ENCODE data around the gene CLEC2L. TPM values are rescaled to one million over a fixed set of nuclear protein-coding genes. Genes with fewer than 3 reads are reported as not detected.

The CLEC2L gene
- total and polyA plus RNA-seq, 2 of the 8 experiments (the other 6 are each of a cell fraction or from before 2014, with no cell fraction given) = 0.20 to 1.9 TPM

GRCh38 chr7:139571651-139572050 is 48.2 kb downstream of the CLEC2L start:
- Histone ChIP-seq H3K36me3 (ENCODE audit: control insufficient read depth in 2 of 4, insufficient read depth in 4 of 4, low read length in 3 of 4) (no peaks in the 10 kb centered on the region; a peak in 1 of 8 replicates), H3K18ac (ENCODE audit: extremely low read depth, low read length) (no peak overlapping the region; the same call in 1 of the 2 replicates), H3K27me3 (replicated peaks in 1 of 4; ENCODE audit: control insufficient read depth in 3 of 4, extremely low read depth in 1 of 4, insufficient read depth in 3 of 4, low read length in 3 of 4) (no peaks in the 10 kb centered on the region), H2BK120ac (replicated peaks; ENCODE audit: low read depth, low read length) (no peak overlapping the region), H2BK5ac (ENCODE audit: low read depth, low read length) (no peak overlapping the region), H3K56ac (replicated peaks; ENCODE audit: insufficient read length, low read depth, low read length) (no peak overlapping the region), H3K9me3 (ENCODE audit: insufficient read depth in 2 of 2, low read depth in 1 of 2, low read length in 1 of 2) (no peaks in the 10 kb centered on the region), H4K8ac (ENCODE audit: extremely low read depth, insufficient read depth, low read length) (no peak overlapping the region), H3K14ac (ENCODE audit: insufficient read length) (no peak overlapping the region), H4K5ac (ENCODE audit: insufficient read length, low read depth, low read length) (no peak overlapping the region), H2BK20ac (ENCODE audit: low read length) (no peak overlapping the region), H3K27ac (ENCODE audit: low read depth, low read length) (no peak overlapping the region), H3K4me2 (ENCODE audit: insufficient read depth in 1 of 2, low read depth in 2 of 2, low read length in 2 of 2) (no peak overlapping the region), H2AFZ (ENCODE audit: low read length) (no peak overlapping the region), H4K20me1 (replicated peaks in 1 of 2; ENCODE audit: control insufficient read depth in 1 of 2, insufficient read depth in 2 of 2, low read length in 2 of 2) (no peaks in the 10 kb centered on the region), H3K4ac (replicated peaks; ENCODE audit: insufficient read length, low read depth, low read length) (no peak overlapping the region), H2BK12ac (ENCODE audit: low read depth, low read length) (no peak overlapping the region), H3K9ac (replicated peaks in 1 of 4; ENCODE audit: extremely low read depth in 1 of 4, low read depth in 3 of 4, low read length in 3 of 4) (no peak overlapping the region), H3K23me2 (ENCODE audit: low read depth, low read length) (no peaks in the 10 kb centered on the region), H3K4me3 (ENCODE audit: extremely low read depth in 1 of 4, insufficient read depth in 2 of 4, low read depth in 3 of 4, low read length in 4 of 4) (no peak overlapping the region), H4K91ac (replicated peaks; ENCODE audit: insufficient read length, low read length) (no peak overlapping the region), H3K79me1 (ENCODE audit: low read depth, low read length) (no peaks in the 10 kb centered on the region), H2AK5ac (ENCODE audit: low read depth, low read length) (no peak overlapping the region), H3K23ac (ENCODE audit: insufficient read length) (no peak overlapping the region), H2BK15ac (ENCODE audit: low read length) (no peak overlapping the region), H3K79me2 (ENCODE audit: control insufficient read depth in 1 of 2, insufficient read depth in 2 of 2, low read length in 2 of 2) (no peaks in the 10 kb centered on the region), H3K4me1 (replicated peaks in 1 of 4; ENCODE audit: control insufficient read depth in 3 of 4, insufficient read depth in 4 of 4, low read length in 3 of 4) (peaks cover 0 to 10% (median 3%) of the 10 kb centered on the region in 4 experiments; a peak in 3 of 7 replicates)
- WGBS, 2 experiments (ENCODE audit: extremely low coverage in 1 of 2, insufficient coverage in 1 of 2, insufficient read length in 1 of 2, insufficient replicate concordance in 2 of 2, low coverage in 1 of 2, low lambda C conversion rate in 2 of 2, missing lambda C conversion rate in 1 of 2) = 95% methylated on average over 14 of the region's 20 CpGs; no CpG with 5 or more reads in 1 of the 2 experiments
- ChIA-PET POLR2A (ENCODE audit: partially characterized antibody) (interaction anchor here (0.7 kb wide), 1 partner anchor 10 kb away, joined by 3 read pairs; no protein-coding TSS in a partner anchor), CTCF (ENCODE audit: partially characterized antibody) (interaction anchor here (0.7 to 6.3 kb wide), 11 partner anchors 8 to 227 kb away, joined by 3 to 54 read pairs (median 6); no protein-coding TSS in a partner anchor)
- FAIRE-seq (no peak), DNase-seq (ENCODE audit: low read depth in 1 of 2, low spot score in 2 of 2) (no peak)
- no peak for TF ChIP-seq ZNF274 (IDR thresholded peaks at IDR 0.05; ENCODE audit: borderline replicate concordance, extremely low read depth, low read length)
- TF ChIP-seq KDM5A (IDR thresholded peaks at IDR 0.05; ENCODE audit: low read length) = no peak
- no peak for TF ChIP-seq SIX5 (IDR thresholded peaks at IDR 0.05; ENCODE audit: low read depth, low read length)
- TF ChIP-seq SP2 (IDR thresholded peaks at IDR 0.05; ENCODE audit: low read length) = no peak
- TF ChIP-seq SUZ12 (IDR thresholded peaks at IDR 0.05; ENCODE audit: low read length) = no peak
- TF ChIP-seq JUN (IDR thresholded peaks at IDR 0.05; ENCODE audit: low read depth, low read length) = no peak
- no peak for TF ChIP-seq BRCA1 (IDR thresholded peaks at IDR 0.05; ENCODE audit: low read depth, low read length)
- no peak for TF ChIP-seq SAP30 (IDR thresholded peaks at IDR 0.05; ENCODE audit: insufficient read depth, insufficient replicate concordance, low read length)
- no peak for TF ChIP-seq POLR2AphosphoS5 (IDR thresholded peaks at IDR 0.05; ENCODE audit: low read depth, low read length)
- TF ChIP-seq GABPA (IDR thresholded peaks at IDR 0.05; ENCODE audit: borderline replicate concordance, insufficient read depth, low read length) = no peak
- TF ChIP-seq, protein P1, sequence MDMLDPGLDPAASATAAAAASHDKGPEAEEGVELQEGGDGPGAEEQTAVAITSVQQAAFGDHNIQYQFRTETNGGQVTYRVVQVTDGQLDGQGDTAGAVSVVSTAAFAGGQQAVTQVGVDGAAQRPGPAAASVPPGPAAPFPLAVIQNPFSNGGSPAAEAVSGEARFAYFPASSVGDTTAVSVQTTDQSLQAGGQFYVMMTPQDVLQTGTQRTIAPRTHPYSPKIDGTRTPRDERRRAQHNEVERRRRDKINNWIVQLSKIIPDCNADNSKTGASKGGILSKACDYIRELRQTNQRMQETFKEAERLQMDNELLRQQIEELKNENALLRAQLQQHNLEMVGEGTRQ (IDR thresholded peaks at IDR 0.05; ENCODE audit: low read length) = no peak
- TF ChIP-seq TAF7 (optimal IDR thresholded peaks at IDR 0.05; ENCODE audit: borderline replicate concordance, low read depth, low read length) = no peak
- TF ChIP-seq SIN3A (conservative IDR thresholded peaks at IDR 0.05 in 1 of 2, IDR thresholded peaks at IDR 0.05 in 1 of 2; ENCODE audit: low read depth in 1 of 2, low read length in 2 of 2) = no peak

Data from H1 (cell line).